HG02678 (cell line): Measurements from ENCODE around the gene KRTAP12-4.
"Not testable (repeated sequence)": the region's sequence is repeated elsewhere in the genome, so short reads cannot be mapped to it uniquely, and the experiment has no call there.

ENCODE experiments used
- ATAC-seq: cut with Tn5 transposase; IDR thresholded peaks from one replicate; pipeline ENCODE4 v1.9.1; 2021; ENCODE audit warnings: mild to moderate bottlenecking, moderate library complexity; ENCODE audit not compliant: unreplicated experiment

The KRTAP12-4 gene

DNA sequence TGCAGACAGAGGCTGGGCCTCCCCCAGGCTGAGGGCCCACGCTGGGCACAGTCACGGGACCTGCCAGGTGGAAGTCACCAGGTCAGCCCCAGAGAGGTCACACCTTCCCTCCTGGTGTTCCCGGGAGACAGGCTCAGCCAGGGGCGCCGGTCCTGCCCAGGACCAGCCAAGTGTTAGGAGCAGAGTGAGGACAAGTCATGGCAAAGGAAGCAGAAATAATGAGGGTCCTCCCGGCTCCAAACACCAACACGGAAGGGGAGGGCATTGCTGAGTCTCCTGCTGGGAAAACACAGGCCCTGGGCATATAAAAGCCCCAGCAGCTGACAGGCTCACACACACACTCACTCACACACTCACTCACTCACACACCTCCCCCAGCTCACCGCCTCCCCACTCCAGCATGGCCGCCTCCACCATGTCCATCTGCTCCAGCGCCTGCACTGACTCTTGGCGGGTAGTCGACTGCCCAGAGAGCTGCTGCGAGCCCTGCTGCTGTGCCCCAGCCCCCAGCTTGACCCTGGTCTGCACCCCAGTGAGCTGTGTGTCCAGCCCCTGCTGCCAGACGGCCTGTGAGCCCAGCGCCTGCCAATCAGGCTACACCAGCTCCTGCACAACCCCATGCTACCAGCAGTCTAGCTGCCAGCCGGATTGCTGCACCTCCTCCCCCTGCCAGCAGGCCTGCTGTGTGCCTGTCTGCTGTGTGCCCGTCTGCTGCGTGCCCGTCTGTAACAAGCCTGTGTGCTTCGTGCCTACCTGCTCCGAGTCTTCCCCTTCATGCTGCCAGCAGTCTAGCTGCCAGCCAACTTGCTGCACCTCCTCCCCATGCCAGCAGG, 17.2 kb downstream of the KRTAP12-4 start, which contains the start of gene KRTAP10-10:
TSS of gene KRTAP10-10 (plus strand) at position 339 of the 833 bp plus-strand sequence. CDS start at position 401, 62 bp downstream.
- ATAC-seq = no peak

DNA sequence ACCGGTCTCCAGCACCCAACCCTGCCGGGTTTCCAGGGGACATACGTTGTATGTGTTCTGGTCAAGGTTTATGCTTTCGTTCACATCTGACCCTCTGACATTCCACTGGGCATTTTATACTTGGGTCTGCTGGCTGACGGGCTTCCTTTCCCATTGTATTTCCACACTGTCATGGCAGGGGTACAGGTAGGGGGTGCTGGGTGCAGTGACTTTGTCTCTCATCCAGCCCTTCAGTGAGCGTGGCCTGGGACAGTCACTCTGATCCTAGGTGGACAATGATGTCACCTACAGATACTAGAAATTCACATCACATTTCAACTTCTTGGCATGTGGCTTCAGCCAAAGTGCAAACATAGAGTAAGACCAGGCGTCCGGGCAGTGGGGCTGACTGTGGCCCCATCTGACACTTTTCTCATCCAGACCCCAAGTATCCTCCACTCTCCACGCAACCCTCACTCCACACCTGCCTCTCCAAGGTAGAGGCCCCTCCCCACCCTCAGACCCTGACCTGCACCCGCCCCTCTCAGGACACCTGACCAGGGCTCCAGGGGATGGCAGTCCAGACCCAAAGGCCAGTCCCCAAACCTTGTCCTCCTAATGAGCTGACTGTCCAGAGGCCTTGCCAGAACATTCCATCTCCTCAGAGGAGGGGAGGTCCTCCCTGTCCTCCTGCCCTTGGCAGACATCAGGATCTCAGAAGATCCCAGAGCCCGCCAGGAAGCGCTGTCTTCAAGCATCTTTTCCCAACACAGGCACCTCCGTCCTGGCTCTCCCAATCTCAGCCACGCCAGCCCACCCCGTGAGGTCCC, 18.0 kb downstream of the KRTAP12-4 start:
- ATAC-seq = no peak

- no peak for ATAC-seq
Measured at GRCh38 chr21:44632067-44632466, 22.4 kb downstream of the KRTAP12-4 start.

DNA sequence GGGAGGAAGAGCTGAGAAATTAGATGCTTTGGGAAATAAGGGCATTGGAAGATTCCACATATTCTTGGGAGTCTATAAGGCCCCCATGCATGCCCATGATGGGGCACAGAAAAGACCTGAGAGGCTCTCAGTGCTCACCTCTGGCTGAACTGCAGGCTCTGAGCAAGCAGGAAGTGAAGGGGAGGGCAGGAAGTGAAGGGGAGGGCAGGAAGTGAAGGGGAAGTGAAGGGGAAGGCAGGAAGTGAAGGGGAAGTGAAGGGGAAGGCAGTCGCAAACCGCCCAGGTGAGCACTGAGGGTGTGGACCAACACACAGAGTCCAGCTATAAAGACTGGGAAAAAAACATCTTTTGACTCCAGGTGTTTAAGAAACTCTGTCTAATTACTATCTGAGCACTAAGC, 24.0 kb downstream of the KRTAP12-4 start:
- no peak for ATAC-seq

GRCh38 chr21:44628707-44629391, 25.6 kb downstream of the KRTAP12-4 start:
- ATAC-seq = no peak

GRCh38 chr21:44627831-44628233, 26.6 kb downstream of the KRTAP12-4 start:
- not testable (repeated sequence) for ATAC-seq

- ATAC-seq = not testable (repeated sequence)
Measured at GRCh38 chr21:44627181-44627822, 27.2 kb downstream of the KRTAP12-4 start.

GRCh38 chr21:44626673-44627143, 27.8 kb downstream of the KRTAP12-4 start, which contains the start of gene KRTAP10-9:
TSS of gene KRTAP10-9 (plus strand) at chr21:44627093. CDS start at chr21:44627172, 79 bp downstream.
- ATAC-seq = no peak

GRCh38 chr21:44626262-44626661, 28.2 kb downstream of the KRTAP12-4 start:
- ATAC-seq = no peak

GRCh38 chr21:44625756-44626155, 28.7 kb downstream of the KRTAP12-4 start:
- ATAC-seq = no peak

DNA sequence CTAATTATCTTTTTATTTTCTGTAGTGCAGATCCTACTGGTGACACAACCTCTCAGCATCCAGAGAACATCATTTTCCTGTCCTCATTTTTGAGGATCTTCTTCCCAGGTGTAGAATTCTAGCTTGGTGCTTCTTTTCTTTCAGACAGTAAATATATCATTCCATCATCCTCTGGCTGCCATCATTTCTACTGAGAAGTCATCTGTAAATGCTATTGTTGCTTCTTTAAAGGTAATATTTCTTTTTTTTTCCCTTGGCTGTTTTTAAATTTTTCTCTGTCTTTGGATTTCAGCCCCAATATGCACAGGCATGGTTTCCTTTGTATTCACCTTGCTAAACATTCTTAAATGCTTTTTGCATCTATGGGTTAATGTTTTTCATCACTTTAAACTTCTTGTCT, 30.9 kb downstream of the KRTAP12-4 start:
- no peak for ATAC-seq

GRCh38 chr21:44619886-44620285, 34.6 kb downstream of the KRTAP12-4 start:
- no peak for ATAC-seq

GRCh38 chr21:44618909-44619308, 35.5 kb downstream of the KRTAP12-4 start:
- ATAC-seq = no peak

GRCh38 chr21:44618504-44618903, 36.0 kb downstream of the KRTAP12-4 start:
- ATAC-seq = no peak

GRCh38 chr21:44617071-44617501, 37.4 kb downstream of the KRTAP12-4 start:
- ATAC-seq = no peak

DNA sequence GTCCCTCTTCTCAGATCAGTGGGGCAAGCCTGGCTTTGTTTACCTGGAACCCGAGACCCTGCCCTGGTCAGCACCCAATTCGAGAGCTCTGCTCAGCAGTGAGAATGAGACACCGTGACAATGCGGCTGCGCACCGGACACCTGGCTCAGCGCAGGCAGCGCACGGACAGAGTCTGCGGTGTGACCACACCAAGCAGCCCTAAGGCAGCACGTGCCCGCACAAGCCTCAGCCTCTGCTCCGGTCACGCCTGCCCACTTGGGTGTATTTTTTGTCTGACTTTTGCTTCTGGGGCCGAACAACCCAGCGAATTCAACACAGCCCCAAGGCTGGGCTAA, 37.9 kb downstream of the KRTAP12-4 start:
- ATAC-seq = no peak

GRCh38 chr21:44615911-44616590, 38.4 kb downstream of the KRTAP12-4 start:
- no peak for ATAC-seq

GRCh38 chr21:44615466-44615865, 39.0 kb downstream of the KRTAP12-4 start:
- ATAC-seq = no peak

DNA sequence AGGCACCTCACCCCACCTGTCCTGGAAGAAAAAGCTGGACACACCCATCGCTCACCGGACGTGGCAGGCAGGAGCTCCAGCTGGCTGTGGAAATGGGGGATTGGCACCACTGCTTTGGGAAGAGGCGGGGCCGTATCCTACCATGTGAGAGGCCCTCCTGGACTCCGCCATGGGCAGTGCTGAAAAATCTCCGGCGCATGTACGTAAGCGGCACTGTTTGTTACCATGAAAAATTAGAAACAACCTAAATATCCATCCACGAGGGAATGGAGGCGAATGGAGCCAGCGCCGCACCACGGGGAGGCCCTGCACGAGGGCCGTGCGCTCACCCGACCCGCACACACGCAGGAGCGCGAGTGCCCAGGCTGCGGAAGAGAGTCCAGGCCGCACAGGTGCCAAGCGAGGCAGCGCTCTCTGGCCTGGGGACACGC, 39.5 kb downstream of the KRTAP12-4 start:
- ATAC-seq = no peak

DNA sequence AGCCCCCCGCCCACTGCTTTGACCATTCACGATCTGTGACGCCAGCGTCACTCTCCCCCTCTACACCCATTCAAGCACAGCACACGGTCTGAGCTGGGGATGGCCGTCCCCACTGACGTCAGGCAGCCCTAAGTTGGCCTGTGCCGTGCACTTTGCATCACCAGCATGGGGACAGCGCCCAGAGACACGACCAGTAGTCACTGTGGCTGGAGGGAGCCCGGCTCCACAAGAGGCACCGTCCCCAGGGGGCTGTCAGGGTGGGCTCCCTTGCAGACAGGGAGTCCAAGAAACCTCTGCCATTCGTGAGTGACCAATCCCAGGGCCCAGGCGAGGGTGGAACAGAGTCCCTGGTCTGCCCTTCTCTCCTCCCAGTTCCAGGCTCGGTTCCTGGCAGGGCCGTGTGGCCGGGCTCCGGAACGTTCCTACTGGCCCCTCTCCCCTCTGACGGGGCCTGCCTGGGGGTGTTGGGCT, 40.3 kb downstream of the KRTAP12-4 start:
- no peak for ATAC-seq
